GM21390 (cell line): ENCODE measurements around the gene PTTG2.
A peak's percentile ranks its signal among the peaks of the same experiment; 100 is the strongest.

Source experiments
- ATAC-seq: cut with Tn5 transposase; IDR thresholded peaks from one replicate; pipeline ENCODE4 v1.9.1; 2021; ENCODE audit not compliant: unreplicated experiment

The PTTG2 gene

DNA sequence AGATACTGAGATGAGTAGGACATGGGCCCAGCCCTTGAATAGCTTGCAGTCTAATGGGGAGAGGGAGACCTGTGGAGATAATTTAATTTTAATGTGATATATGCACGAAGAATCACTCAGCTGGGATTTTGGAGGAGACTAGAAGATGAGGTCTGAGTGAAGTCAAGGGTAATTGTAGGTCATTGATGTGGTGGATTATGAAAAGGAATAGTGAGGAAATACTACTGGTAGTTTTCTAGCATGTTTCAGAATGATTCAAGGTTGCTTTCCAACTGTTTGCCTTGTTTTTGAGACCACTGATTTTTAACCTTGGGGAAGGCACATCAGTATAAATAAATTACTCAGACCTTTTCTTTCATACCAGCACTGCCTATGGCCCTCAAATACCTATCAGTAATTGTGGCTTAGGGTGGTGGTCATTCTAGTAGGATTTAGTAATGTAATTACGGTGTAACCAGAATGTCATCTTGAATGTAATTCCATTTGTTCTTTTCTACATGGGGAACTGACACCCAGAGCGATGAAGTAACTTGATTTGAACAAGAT lies 25.6 kb downstream of the PTTG2 start:
- no peak for ATAC-seq

GRCh38 chr4:37988670-37989069 lies 28.5 kb downstream of the PTTG2 start:
- ATAC-seq = no peak

DNA sequence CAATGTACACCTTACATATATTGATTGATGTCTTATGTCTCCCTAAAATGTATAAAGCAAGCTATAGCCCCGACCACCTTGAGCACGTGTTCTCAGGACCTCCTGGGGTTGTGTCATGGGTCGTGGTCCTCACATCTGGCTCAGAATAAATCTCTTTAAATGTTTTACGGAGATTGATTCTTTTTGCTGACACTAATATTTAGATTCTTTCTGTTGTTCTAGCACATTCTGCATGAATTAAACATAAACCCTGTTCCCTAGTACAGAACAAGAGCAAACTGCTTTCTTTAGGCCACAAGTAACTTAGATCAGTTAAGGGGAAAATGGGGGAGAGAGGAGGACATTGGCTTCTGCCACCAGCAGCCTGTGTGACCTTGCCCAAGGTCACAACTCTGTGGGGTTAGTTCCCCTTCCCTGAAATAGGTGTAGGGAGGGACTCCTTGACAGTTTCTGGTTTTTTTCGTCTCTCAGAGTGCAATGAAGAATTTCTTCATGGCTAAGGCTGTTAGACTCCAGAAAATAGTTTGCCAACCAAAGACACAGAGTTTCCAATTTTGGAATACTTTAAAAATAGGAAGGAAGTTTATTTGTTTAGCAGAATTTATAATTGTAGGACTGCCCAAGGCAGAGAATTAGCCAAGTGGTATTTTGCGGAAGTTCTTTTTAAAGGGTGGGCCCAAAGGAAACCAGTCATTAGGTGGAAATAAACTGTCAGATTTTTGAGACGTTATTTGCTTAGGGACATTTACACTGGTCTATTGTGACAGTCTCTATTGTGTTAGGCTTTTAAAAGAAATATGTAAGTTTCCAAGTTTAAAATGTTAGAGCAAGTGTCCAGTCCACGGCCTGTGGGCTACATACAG lies 29.4 kb downstream of the PTTG2 start:
- no peak for ATAC-seq

DNA sequence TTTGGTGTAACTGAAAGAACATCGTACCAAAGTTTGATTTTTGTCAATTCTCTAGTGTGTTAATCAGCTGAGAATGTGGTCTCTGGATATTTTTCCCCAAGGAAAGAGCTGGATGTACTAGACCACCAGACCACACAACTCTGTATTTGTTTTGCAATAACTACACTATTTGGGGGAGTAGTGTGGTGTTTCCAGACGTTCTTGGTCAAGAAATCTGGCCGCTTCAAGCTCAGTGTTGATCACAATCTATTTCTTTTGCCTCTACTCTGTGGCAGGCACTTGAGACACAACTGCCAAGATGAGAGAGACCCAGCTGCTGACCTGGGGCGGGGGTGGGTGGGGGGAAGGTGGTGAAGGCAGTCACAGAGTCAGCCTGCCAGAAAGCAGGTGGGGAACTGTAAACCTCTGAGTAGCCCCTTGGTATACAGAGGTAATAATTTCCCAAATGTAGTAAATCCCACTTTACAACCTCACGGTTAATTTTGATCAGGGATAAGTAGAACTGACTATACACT lies 30.6 kb downstream of the PTTG2 start:
- ATAC-seq = no peak

- no peak for ATAC-seq
Measured at GRCh38 chr4:37991623-37992410, 31.6 kb downstream of the PTTG2 start.

- ATAC-seq = no peak
Measured at GRCh38 chr4:37993806-37994205, 33.6 kb downstream of the PTTG2 start.

DNA sequence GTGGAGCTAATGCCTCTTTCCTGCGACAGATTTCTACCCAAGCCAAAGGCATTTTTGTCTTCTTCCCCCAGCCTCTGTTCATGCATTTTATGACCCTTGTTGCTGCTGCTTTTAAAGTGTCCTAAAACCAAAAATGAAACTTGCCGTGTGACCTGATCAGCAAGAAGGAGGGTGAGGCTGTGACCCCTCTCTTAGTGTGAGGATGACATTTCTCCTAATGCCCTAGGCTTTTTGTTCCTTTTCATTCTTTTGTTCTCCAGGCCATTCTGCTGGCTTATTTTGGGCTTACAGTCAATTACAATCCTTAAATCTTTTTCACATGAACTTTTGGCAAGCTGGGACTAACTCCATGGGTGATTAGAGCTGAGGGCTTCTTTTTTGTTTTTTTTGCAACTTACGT lies 34.4 kb downstream of the PTTG2 start:
- ATAC-seq = peak; percentile 87

GRCh38 chr4:37995299-37995821 lies 35.2 kb downstream of the PTTG2 start:
- no peak for ATAC-seq

DNA sequence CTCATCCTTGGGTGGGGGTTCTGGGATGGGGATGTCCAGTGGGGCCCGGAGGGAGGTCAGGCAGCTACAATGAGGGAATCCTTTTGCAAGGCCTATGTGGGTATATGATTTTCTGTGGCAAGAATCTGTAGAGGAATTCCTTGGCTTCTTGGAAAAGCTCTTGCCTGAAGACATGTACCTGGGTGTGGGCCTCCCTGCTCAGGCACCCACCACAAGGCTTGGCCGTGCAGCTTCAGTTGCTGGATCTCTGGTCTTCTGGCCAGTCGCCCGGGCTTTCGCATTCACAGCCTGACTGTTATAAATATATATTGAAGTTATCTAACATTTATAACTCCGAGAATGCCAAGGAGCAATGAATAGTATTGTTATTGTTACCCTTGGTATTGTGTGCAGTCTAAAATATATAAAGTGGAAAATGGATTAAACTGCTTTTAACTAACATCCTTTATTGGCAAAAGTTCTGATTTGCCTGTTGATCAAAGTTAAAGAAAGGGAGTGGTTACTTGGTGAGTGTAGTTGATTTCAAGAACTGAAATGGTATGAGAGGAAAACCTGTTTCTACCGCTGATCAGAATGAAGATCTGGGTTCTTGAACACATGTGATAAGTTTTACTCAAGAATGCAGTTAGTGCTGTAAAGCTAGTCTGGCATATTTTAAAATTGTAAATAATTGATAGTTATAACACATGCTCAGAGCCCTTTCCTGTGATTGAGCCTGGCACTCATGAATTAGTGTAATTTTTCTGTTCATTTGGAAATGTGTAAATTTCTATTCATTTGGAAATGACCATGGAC lies 36.0 kb downstream of the PTTG2 start:
- ATAC-seq = no peak

- ATAC-seq = no peak
Measured at GRCh38 chr4:37998226-37998625, 38.0 kb downstream of the PTTG2 start.

GRCh38 chr4:37999000-37999716 lies 39.0 kb downstream of the PTTG2 start:
- no peak for ATAC-seq

- ATAC-seq = no peak
Measured at GRCh38 chr4:37999965-38000364, 39.8 kb downstream of the PTTG2 start.

GRCh38 chr4:38001927-38002326 lies 41.7 kb downstream of the PTTG2 start:
- ATAC-seq = no peak

DNA sequence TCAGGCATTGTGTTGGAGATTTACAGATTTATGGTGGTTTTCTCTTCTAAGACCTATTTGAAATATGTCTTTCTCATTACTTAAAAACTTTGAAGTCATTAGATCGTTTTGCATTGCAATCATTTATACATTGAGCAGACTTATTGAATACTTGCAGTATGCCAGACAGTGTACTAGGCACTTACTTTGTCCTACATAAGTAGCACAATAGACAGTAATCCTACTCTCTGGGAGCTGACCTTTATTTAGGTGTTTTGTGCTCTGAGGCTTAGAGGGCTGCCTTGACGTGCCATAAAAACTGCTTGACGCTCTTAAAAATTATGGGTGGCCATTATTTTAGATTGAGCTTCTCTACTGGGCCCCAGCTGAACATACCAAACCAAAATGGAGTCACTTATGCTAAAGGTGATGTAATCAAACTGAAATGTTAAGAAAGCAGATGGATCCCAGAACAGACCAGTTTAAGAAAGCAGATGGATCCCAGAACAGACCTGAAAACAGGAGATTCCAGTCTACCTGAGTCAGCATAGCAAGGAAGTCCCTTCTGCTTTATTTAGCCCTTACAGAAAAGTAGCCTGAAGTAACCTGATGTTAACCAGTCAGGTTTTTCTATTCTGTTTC lies 42.4 kb downstream of the PTTG2 start:
- ATAC-seq = no peak

GRCh38 chr4:38003102-38003501 lies 42.9 kb downstream of the PTTG2 start:
- no peak for ATAC-seq

DNA sequence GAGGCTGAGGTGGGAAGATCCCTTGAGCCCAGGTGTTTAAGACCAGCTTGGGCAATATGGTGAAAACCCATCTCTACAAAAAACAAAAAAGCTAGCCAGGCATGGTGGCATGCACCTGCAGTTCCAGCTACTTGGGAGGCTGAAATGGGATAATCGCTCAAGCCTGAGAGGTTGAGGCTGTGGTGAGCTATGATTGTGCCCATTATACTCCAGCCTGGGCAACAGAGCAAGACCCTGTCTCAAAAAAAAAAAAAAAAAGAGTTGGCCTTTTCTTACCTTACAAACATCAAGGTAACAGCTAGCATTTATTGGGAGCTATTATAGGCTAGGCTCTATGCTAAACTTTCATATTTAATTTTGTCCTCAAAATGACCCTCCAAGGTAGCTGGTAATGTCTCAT lies 43.4 kb downstream of the PTTG2 start:
- no peak for ATAC-seq

GRCh38 chr4:38004062-38004461 lies 43.9 kb downstream of the PTTG2 start:
- no peak for ATAC-seq

DNA sequence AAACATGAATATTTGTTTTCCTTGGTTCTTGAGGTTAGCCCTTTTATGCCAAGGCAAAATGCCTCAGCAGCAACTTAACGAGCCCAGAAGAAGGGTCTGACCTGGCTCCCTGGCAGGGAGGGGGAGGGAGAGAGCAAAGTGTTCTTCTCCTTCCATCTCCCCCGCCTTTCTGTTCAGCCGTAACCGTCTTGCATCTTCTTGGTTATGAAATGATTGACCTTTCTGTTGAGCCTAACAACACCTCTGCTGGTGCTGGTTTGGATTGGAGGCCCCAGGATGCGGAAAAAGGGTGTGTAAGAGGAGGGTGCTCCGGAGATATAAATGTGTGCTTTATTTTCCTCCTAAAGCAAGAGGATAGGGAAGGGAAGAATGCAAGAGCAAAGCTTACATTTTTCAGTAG lies 44.7 kb downstream of the PTTG2 start:
- no peak for ATAC-seq

- ATAC-seq = no peak
Measured at GRCh38 chr4:38005637-38006036, 45.4 kb downstream of the PTTG2 start.

DNA sequence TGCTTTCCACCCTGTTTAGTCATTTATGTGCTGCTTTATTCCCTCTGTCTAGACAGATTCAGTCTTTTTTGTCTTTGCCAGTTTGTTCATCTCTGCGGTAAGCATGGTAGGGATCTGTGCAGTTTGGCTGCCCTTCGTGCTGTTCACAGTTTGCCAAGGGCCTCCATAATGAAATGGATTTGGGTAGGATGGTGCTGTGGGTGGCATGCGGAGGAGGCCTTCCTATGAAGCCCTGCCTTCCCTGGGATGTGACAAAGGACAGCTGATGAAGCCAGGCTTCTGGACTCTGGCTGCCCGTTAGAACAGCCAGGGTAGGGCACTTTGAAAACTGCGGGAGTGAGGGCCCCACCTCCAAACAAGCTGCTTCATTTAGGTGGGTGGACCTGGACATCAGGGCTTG lies 47.4 kb downstream of the PTTG2 start:
- ATAC-seq = no peak
